ENCODE results near the gene ARID3B. TPM values are rescaled to one million over a fixed set of nuclear protein-coding genes. Genes with fewer than 3 reads are reported as not detected.

The ARID3B gene
- total and polyA plus RNA-seq, 5 donors from 2014 or later: 9.7 to 63.5 (median 11.1) TPM

DNA sequence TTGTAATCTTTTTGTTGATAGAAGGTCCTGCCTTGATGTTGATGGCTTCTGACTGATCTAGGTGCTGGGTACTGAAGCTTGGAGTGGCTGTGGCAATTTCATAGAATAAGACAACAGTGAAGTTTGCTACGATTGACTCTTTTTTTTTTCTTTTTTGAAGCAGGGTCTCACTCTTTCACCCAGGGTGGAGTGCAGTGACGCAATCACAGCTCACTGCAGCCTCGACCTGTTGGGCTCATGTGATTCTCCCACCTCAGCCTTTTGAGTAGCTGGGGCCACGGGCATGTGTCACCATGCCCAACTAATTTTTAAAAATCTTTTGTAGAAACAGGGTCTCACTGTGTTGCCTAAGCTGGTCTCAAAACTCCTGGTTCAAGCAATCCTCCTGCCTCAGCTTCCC lies 14.2 kb downstream of the ARID3B start:
- H3K4me1 Mint-ChIP-seq: peaks cover 40 to 67% (median 52%) of the 10 kb centered on the region in 4 donors
- Histone ChIP-seq H3K4me1 (ENCODE audit: control insufficient read depth, insufficient read depth, low read length, poor library complexity, severe bottlenecking) (peaks cover 7% of the 10 kb centered on the region), H3K27me3 (ENCODE audit: control insufficient read depth, insufficient read depth, low read length) (no peaks in the 10 kb centered on the region), H3K27ac (ENCODE audit: insufficient read depth, low read length, poor library complexity, severe bottlenecking) (no peak overlapping the region), H3K4me3 (ENCODE audit: low read depth, low read length) (no peak overlapping the region), H3K9me3 (ENCODE audit: control insufficient read depth in 2 of 2, low read length in 2 of 2) (no peaks in the 10 kb centered on the region), H3K36me3 (ENCODE audit: control insufficient read depth, insufficient read depth, low read length) (peaks cover 38% of the 10 kb centered on the region)
- H3K27ac Mint-ChIP-seq: no peak overlapping the region
- DNase-seq (no peak), ATAC-seq (ENCODE audit: low read depth in 2 of 2) (no peak)
- H3K4me3 Mint-ChIP-seq: no peak overlapping the region
- H3K9me3 Mint-ChIP-seq: no peaks in the 10 kb centered on the region
- no peaks in the 10 kb centered on the region for H3K27me3 Mint-ChIP-seq
- peaks cover 44% of the 10 kb centered on the region for H3K36me3 Mint-ChIP-seq

GRCh38 chr15:74558706-74559105 lies 17.7 kb downstream of the ARID3B start:
- Mint-ChIP-seq H3K27ac (peak overlapping the region in 1 of 3 donors; percentile 5), H3K27me3 (no peaks in the 10 kb centered on the region), H3K9me3 (no peaks in the 10 kb centered on the region), H3K4me3 (peak overlapping the region in 1 of 4 donors; percentile 15), H3K4me1 (peaks cover 29 to 67% (median 39%) of the 10 kb centered on the region in 4 donors), H3K36me3 (peaks cover 28% of the 10 kb centered on the region)
- no peak overlapping the region for H3K4me3 ChIP-seq (ENCODE audit: low read depth, low read length)
- no peaks in the 10 kb centered on the region for H3K9me3 ChIP-seq (ENCODE audit: control insufficient read depth in 2 of 2, low read length in 2 of 2)
- no peaks in the 10 kb centered on the region for H3K27me3 ChIP-seq (ENCODE audit: control insufficient read depth, insufficient read depth, low read length)
- H3K36me3 ChIP-seq (ENCODE audit: control insufficient read depth, insufficient read depth, low read length): peaks cover 26% of the 10 kb centered on the region
- DNase-seq (no peak), ATAC-seq (ENCODE audit: low read depth in 2 of 2) (no peak)
- H3K27ac ChIP-seq (ENCODE audit: insufficient read depth, low read length, poor library complexity, severe bottlenecking): no peak overlapping the region
- H3K4me1 ChIP-seq (ENCODE audit: control insufficient read depth, insufficient read depth, low read length, poor library complexity, severe bottlenecking): no peaks in the 10 kb centered on the region

GRCh38 chr15:74563442-74563841 lies 22.4 kb downstream of the ARID3B start:
- DNase-seq: no peak
- H3K27ac Mint-ChIP-seq: peak overlapping the region; percentile 52 to 92 (median 67)
- Histone ChIP-seq H3K36me3 (ENCODE audit: control insufficient read depth, insufficient read depth, low read length) (peaks cover 38% of the 10 kb centered on the region), H3K4me3 (ENCODE audit: low read depth, low read length) (no peak overlapping the region), H3K4me1 (ENCODE audit: control insufficient read depth, insufficient read depth, low read length, poor library complexity, severe bottlenecking) (no peaks in the 10 kb centered on the region), H3K27me3 (ENCODE audit: control insufficient read depth, insufficient read depth, low read length) (no peaks in the 10 kb centered on the region), H3K9me3 (ENCODE audit: control insufficient read depth in 2 of 2, low read length in 2 of 2) (no peaks in the 10 kb centered on the region), H3K27ac (ENCODE audit: insufficient read depth, low read length, poor library complexity, severe bottlenecking) (no peak overlapping the region)
- peaks cover 42 to 79% (median 46%) of the 10 kb centered on the region in 4 donors for H3K4me1 Mint-ChIP-seq
- no peaks in the 10 kb centered on the region for H3K27me3 Mint-ChIP-seq
- H3K9me3 Mint-ChIP-seq: no peaks in the 10 kb centered on the region
- no peak overlapping the region for H3K4me3 Mint-ChIP-seq
- H3K36me3 Mint-ChIP-seq: peaks cover 30% of the 10 kb centered on the region
- no peak for ATAC-seq (ENCODE audit: low read depth in 2 of 2)

GRCh38 chr15:74564182-74564581 lies 23.2 kb downstream of the ARID3B start:
- peaks cover 40% of the 10 kb centered on the region for H3K36me3 ChIP-seq (ENCODE audit: control insufficient read depth, insufficient read depth, low read length)
- Mint-ChIP-seq H3K4me1 (peaks cover 38 to 74% (median 41%) of the 10 kb centered on the region in 4 donors), H3K36me3 (peaks cover 23% of the 10 kb centered on the region), H3K4me3 (no peak overlapping the region), H3K27ac (peak overlapping the region in 1 of 3 donors; percentile 26), H3K9me3 (no peaks in the 10 kb centered on the region), H3K27me3 (no peaks in the 10 kb centered on the region)
- H3K4me1 ChIP-seq (ENCODE audit: control insufficient read depth, insufficient read depth, low read length, poor library complexity, severe bottlenecking): no peaks in the 10 kb centered on the region
- ATAC-seq (ENCODE audit: low read depth in 2 of 2) (no peak), DNase-seq (no peak)
- no peak overlapping the region for H3K4me3 ChIP-seq (ENCODE audit: low read depth, low read length)
- no peak overlapping the region for H3K27ac ChIP-seq (ENCODE audit: insufficient read depth, low read length, poor library complexity, severe bottlenecking)
- H3K27me3 ChIP-seq (ENCODE audit: control insufficient read depth, insufficient read depth, low read length): no peaks in the 10 kb centered on the region
- no peaks in the 10 kb centered on the region for H3K9me3 ChIP-seq (ENCODE audit: control insufficient read depth in 2 of 2, low read length in 2 of 2)

GRCh38 chr15:74565381-74566085 lies 24.5 kb downstream of the ARID3B start:
- Mint-ChIP-seq H3K9me3 (no peaks in the 10 kb centered on the region), H3K4me1 (peaks cover 32 to 72% (median 38%) of the 10 kb centered on the region in 4 donors), H3K4me3 (peak overlapping the region in 1 of 4 donors; percentile 46), H3K36me3 (peaks cover 20% of the 10 kb centered on the region), H3K27ac (peak overlapping the region in 2 of 3 donors; percentile 86 to 90), H3K27me3 (no peaks in the 10 kb centered on the region)
- Histone ChIP-seq H3K27me3 (ENCODE audit: control insufficient read depth, insufficient read depth, low read length) (no peaks in the 10 kb centered on the region), H3K36me3 (ENCODE audit: control insufficient read depth, insufficient read depth, low read length) (peaks cover 51% of the 10 kb centered on the region), H3K9me3 (ENCODE audit: control insufficient read depth in 2 of 2, low read length in 2 of 2) (no peaks in the 10 kb centered on the region), H3K27ac (ENCODE audit: insufficient read depth, low read length, poor library complexity, severe bottlenecking) (no peak overlapping the region), H3K4me3 (ENCODE audit: low read depth, low read length) (no peak overlapping the region), H3K4me1 (ENCODE audit: control insufficient read depth, insufficient read depth, low read length, poor library complexity, severe bottlenecking) (no peaks in the 10 kb centered on the region)
- DNase-seq (no peak), ATAC-seq (ENCODE audit: low read depth in 2 of 2) (no peak)

- H3K4me1 Mint-ChIP-seq: peaks cover 24 to 49% (median 25%) of the 10 kb centered on the region in 4 donors
- no peaks in the 10 kb centered on the region for H3K27me3 Mint-ChIP-seq
- no peak overlapping the region for H3K4me3 ChIP-seq (ENCODE audit: low read depth, low read length)
- no peak overlapping the region for H3K4me3 Mint-ChIP-seq
- H3K36me3 Mint-ChIP-seq: peaks cover 28% of the 10 kb centered on the region
- no peak for ATAC-seq (ENCODE audit: low read depth in 2 of 2)
- H3K4me1 ChIP-seq (ENCODE audit: control insufficient read depth, insufficient read depth, low read length, poor library complexity, severe bottlenecking): no peaks in the 10 kb centered on the region
- no peaks in the 10 kb centered on the region for H3K27me3 ChIP-seq (ENCODE audit: control insufficient read depth, insufficient read depth, low read length)
- peaks cover 70% of the 10 kb centered on the region for H3K36me3 ChIP-seq (ENCODE audit: control insufficient read depth, insufficient read depth, low read length)
- peak overlapping the region; percentile 18 for H3K27ac ChIP-seq (ENCODE audit: insufficient read depth, low read length, poor library complexity, severe bottlenecking)
- H3K9me3 Mint-ChIP-seq: no peaks in the 10 kb centered on the region
- no peaks in the 10 kb centered on the region for H3K9me3 ChIP-seq (ENCODE audit: control insufficient read depth in 2 of 2, low read length in 2 of 2)
- peak overlapping the region in 2 of 3 donors; percentile 75 to 86 for H3K27ac Mint-ChIP-seq
- DNase-seq: no peak
Observed at GRCh38 chr15:74568594-74568993, 27.6 kb downstream of the ARID3B start.

DNA sequence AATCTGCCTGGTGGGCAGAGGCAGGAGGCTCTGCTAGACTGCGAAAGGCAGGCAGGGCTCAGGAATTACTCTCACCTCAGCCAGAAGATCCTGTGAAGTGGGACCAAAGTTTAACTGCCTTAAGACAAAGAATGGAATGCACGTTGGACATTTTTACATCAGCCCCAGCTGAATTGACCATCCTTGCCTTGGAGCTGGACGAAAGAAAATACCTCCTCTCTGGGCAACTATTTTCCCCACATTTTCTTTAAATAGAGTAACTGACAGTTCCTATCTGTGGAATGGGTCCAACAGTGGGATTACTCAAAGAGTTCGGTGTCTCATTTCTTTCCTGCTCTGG lies 28.7 kb downstream of the ARID3B start:
- Histone ChIP-seq H3K4me1 (ENCODE audit: control insufficient read depth, insufficient read depth, low read length, poor library complexity, severe bottlenecking) (no peaks in the 10 kb centered on the region), H3K36me3 (ENCODE audit: control insufficient read depth, insufficient read depth, low read length) (peaks cover 71% of the 10 kb centered on the region), H3K27ac (ENCODE audit: insufficient read depth, low read length, poor library complexity, severe bottlenecking) (no peak overlapping the region), H3K27me3 (ENCODE audit: control insufficient read depth, insufficient read depth, low read length) (no peaks in the 10 kb centered on the region), H3K4me3 (ENCODE audit: low read depth, low read length) (no peak overlapping the region), H3K9me3 (ENCODE audit: control insufficient read depth in 2 of 2, low read length in 2 of 2) (no peaks in the 10 kb centered on the region)
- no peak for DNase-seq
- H3K9me3 Mint-ChIP-seq: no peaks in the 10 kb centered on the region
- ATAC-seq (ENCODE audit: low read depth in 2 of 2): no peak
- no peak overlapping the region for H3K4me3 Mint-ChIP-seq
- H3K27me3 Mint-ChIP-seq: no peaks in the 10 kb centered on the region
- H3K4me1 Mint-ChIP-seq: peaks cover 16 to 40% (median 18%) of the 10 kb centered on the region in 4 donors
- peaks cover 37% of the 10 kb centered on the region for H3K36me3 Mint-ChIP-seq
- no peak overlapping the region for H3K27ac Mint-ChIP-seq

- no peak for ATAC-seq (ENCODE audit: low read depth in 2 of 2)
Observed at GRCh38 chr15:74571191-74571590, 30.2 kb downstream of the ARID3B start.

More at GRCh38 chr15:74571191-74571590, 30.2 kb downstream of the ARID3B start:
- Histone ChIP-seq H3K4me3 (ENCODE audit: low read depth, low read length) (no peak overlapping the region), H3K4me1 (ENCODE audit: control insufficient read depth, insufficient read depth, low read length, poor library complexity, severe bottlenecking) (no peaks in the 10 kb centered on the region), H3K36me3 (ENCODE audit: control insufficient read depth, insufficient read depth, low read length) (peaks cover 80% of the 10 kb centered on the region), H3K27me3 (ENCODE audit: control insufficient read depth, insufficient read depth, low read length) (no peaks in the 10 kb centered on the region), H3K9me3 (ENCODE audit: control insufficient read depth in 2 of 2, low read length in 2 of 2) (no peaks in the 10 kb centered on the region), H3K27ac (ENCODE audit: insufficient read depth, low read length, poor library complexity, severe bottlenecking) (no peak overlapping the region)
- DNase-seq: no peak
- Mint-ChIP-seq H3K27ac (peak overlapping the region in 1 of 3 donors; percentile 29), H3K9me3 (no peaks in the 10 kb centered on the region), H3K27me3 (no peaks in the 10 kb centered on the region), H3K4me1 (peaks cover 13 to 29% (median 21%) of the 10 kb centered on the region in 4 donors), H3K4me3 (no peak overlapping the region), H3K36me3 (peaks cover 41% of the 10 kb centered on the region)

All from CD4-positive, CD25-positive, alpha-beta regulatory T cell (primary cell).